ENCODE data around the gene URB1.

DNA sequence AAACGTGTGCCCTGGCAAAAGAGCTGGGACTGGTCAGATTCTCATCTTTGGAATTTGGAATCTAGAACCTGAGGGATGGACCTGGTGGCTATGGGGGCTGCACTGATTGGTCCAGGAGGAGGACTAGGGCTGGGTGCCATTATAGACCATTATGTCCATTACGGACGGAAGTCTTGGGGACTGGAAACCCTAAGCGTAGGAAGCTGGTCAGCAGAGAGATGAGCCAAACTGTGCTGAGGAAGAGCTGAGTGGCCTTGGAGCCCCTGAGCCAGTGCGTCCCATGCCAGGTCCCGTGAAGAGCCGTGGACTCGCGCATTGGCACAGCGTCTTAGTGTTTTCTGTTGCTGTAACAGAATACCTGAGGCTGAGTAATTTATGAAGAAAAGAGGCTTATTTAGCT lies 84.1 kb downstream of the URB1 start:
- TF ChIP-seq, protein P1, sequence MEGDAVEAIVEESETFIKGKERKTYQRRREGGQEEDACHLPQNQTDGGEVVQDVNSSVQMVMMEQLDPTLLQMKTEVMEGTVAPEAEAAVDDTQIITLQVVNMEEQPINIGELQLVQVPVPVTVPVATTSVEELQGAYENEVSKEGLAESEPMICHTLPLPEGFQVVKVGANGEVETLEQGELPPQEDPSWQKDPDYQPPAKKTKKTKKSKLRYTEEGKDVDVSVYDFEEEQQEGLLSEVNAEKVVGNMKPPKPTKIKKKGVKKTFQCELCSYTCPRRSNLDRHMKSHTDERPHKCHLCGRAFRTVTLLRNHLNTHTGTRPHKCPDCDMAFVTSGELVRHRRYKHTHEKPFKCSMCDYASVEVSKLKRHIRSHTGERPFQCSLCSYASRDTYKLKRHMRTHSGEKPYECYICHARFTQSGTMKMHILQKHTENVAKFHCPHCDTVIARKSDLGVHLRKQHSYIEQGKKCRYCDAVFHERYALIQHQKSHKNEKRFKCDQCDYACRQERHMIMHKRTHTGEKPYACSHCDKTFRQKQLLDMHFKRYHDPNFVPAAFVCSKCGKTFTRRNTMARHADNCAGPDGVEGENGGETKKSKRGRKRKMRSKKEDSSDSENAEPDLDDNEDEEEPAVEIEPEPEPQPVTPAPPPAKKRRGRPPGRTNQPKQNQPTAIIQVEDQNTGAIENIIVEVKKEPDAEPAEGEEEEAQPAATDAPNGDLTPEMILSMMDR (IDR thresholded peaks at IDR 0.05), result no peak
- TF ChIP-seq POLR2A (IDR thresholded peaks at IDR 0.05), result no peak
